WERI-Rb-1 (cell line): ENCODE data around the gene CCDC9B.

ENCODE experiments used
- DNase-seq: peaks from one replicate; pipeline ENCODE4 v3.0.0-alpha.2; 2020
- H3K27ac ChIP-seq: fragments of 250-450 bp; sonication (Bioruptor Pico); 2 replicates; pipeline ENCODE4 v1.5.1; 2020; ENCODE audit warnings: mild to moderate bottlenecking, moderate library complexity
- H3K27me3 ChIP-seq: fragments of 250-450 bp; sonication (Bioruptor Pico); 2 replicates; pipeline ENCODE4 v1.5.1; 2021; ENCODE audit warnings: mild to moderate bottlenecking, low read depth, moderate library complexity; ENCODE audit not compliant: insufficient read depth, severe bottlenecking
- H3K36me3 ChIP-seq: fragments of 250-450 bp; sonication (Bioruptor Pico); 2 replicates; pipeline ENCODE4 v1.5.1; 2020; ENCODE audit warnings: mild to moderate bottlenecking, moderate library complexity
- H3K4me3 ChIP-seq: 2 replicates; pipeline ENCODE4 v1.5.1; 2011; ENCODE audit warnings: low read depth, mild to moderate bottlenecking, control low read depth, low read length
- H3K9me3 ChIP-seq: fragments of 250-450 bp; sonication (Bioruptor Pico); 2 replicates; pipeline ENCODE4 v1.5.1; 2021; ENCODE audit warnings: mild to moderate bottlenecking, moderate library complexity; ENCODE audit not compliant: severe bottlenecking
- TF ChIP-seq, protein P1 (sequence below): IDR thresholded peaks from 2 replicates; pipeline ENCODE4 v1.5.1; 2011; ENCODE audit warnings: low read depth, mild to moderate bottlenecking, control low read depth, inconsistent platforms, low read length

Gene CCDC9B

DNA sequence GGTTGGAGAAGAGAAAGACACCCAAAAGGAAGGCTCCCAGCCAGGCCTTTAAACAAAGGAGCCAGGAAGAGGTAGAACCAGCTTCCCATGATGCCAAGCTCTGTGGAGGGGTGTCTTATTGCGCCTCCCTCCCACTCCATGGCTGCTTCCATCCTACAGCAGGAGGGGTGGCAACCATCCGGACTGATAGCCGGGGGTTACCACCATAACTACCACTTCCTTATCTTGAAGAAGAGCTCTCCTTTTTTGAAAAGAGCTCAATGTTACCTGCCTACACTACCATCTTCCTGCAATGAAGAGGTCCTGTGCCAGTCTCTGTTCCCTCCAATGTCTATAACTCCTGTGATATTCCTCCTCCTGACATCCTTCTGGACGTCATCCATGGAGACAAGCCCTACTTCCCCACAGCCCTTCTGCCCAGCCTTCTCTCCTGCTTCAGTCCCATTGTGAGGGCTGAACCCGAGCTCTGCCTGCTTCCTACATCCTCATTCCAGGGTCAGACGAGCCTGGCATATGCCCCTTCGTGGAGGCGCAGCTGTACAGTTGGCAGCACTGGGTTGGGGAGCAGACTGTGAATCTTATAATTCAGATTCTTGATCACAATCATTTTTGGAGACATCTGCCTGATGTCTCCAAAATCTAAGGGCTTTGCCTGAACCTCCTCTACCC lies 8.5 kb downstream of the CCDC9B start:
- TF ChIP-seq, protein P1, sequence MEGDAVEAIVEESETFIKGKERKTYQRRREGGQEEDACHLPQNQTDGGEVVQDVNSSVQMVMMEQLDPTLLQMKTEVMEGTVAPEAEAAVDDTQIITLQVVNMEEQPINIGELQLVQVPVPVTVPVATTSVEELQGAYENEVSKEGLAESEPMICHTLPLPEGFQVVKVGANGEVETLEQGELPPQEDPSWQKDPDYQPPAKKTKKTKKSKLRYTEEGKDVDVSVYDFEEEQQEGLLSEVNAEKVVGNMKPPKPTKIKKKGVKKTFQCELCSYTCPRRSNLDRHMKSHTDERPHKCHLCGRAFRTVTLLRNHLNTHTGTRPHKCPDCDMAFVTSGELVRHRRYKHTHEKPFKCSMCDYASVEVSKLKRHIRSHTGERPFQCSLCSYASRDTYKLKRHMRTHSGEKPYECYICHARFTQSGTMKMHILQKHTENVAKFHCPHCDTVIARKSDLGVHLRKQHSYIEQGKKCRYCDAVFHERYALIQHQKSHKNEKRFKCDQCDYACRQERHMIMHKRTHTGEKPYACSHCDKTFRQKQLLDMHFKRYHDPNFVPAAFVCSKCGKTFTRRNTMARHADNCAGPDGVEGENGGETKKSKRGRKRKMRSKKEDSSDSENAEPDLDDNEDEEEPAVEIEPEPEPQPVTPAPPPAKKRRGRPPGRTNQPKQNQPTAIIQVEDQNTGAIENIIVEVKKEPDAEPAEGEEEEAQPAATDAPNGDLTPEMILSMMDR = no peak
- DNase-seq = no peak
- no peaks in the 10 kb centered on the region for H3K9me3 ChIP-seq
- H3K27ac ChIP-seq = no peak overlapping the region
- H3K4me3 ChIP-seq = no peak overlapping the region
- no peaks in the 10 kb centered on the region for H3K27me3 ChIP-seq
- H3K36me3 ChIP-seq = peaks cover under 1% of the 10 kb centered on the region; the same call in 1 of the 2 replicates

DNA sequence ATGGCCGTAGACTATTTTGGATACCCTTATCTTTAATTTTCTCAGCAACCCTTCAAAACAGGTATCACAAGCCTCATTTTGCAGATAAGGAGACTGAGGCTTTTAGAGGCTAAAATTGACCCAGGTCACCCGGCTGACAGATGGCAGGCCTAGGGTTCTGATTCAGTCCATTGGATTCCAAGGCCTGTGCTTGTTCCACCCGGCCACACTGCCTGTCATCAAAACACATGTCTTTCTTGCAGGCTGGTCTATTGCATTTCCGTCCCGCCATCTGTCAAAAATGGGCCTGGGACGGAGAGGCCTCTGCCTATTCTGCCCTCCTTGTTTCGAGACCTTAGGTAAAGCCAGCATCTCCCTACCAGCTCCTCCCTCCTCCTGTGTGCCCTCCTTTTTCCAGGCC lies 9.1 kb downstream of the CCDC9B start:
- TF ChIP-seq, protein P1 = no peak
- no peak overlapping the region for H3K27ac ChIP-seq

DNA sequence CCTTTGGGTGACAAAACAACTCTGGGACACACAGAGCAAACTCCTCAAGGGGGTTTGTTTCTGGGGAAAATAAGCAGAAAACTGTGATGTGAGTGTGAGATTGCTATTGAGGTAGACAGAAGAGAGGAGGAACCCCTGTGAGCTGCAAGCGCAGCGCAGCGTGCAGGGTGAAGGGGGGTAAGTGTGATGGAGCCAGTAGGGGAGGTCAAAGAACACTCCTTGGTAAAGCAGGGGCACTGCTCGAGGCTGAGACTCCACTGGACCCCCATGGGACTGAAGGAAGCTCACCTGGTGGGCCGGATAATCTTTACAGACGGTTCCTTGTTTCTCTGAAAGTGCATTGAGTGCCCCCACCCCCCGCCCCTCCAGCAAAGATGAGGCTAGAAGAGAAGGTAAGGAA lies 9.7 kb downstream of the CCDC9B start:
- Histone ChIP-seq H3K36me3 (peaks cover 13% of the 10 kb centered on the region), H3K27me3 (no peaks in the 10 kb centered on the region), H3K4me3 (no peak overlapping the region), H3K27ac (no peak overlapping the region), H3K9me3 (no peaks in the 10 kb centered on the region)
- TF ChIP-seq, protein P1 = no peak
- DNase-seq = no peak

More for the DNA sequence above, 9.1 kb downstream of the CCDC9B start:
- H3K27me3 ChIP-seq = no peaks in the 10 kb centered on the region
- H3K4me3 ChIP-seq = no peak overlapping the region
- DNase-seq = no peak
- H3K9me3 ChIP-seq = no peaks in the 10 kb centered on the region
- H3K36me3 ChIP-seq = peaks cover 7% of the 10 kb centered on the region

DNA sequence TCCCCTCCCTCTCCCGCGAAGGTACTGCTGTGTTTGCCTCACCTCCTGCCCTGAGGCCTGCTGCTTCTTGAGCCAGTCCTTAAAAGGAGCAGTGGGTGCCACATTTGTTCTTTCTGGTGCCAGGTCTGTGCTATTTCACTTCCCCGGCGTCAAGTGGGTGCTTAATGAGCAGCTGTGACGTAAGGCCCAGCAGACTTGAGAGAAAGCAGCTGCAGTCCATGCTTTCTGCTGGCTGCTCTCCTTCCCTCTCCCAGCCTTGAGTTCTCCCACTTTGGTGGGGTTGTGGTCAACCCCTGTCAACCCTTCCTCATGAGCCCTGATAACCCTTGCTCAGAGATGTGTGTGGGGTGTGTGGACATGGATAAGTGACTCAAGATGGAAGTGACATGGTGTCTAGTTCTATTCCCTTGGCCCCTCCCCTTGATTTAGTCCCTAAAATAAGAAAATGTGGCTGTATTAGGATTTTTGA lies 10.3 kb downstream of the CCDC9B start:
- Histone ChIP-seq H3K36me3 (peaks cover 15% of the 10 kb centered on the region), H3K27me3 (no peaks in the 10 kb centered on the region), H3K4me3 (no peak overlapping the region), H3K27ac (no peak overlapping the region), H3K9me3 (no peaks in the 10 kb centered on the region)
- TF ChIP-seq, protein P1 = no peak
- DNase-seq = no peak

DNA sequence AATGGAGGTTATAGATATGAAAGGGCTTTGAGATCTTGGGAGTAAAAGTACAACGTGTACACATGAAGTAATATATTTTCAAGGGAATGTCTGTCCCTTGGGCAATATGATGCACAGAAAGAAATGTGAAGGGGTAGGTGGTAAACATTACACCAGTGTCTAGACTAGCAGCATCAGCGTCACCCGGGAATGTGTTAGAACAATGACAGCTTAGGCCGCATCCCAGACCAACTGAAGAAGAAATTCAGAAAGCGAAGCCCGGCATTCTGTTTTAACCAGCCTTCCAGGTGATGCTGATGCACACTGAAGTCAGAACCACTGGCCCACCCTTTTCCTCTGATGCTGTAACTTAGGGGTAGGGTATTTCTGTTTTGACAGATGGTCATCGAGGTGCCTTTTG lies 10.9 kb downstream of the CCDC9B start:
- no peaks in the 10 kb centered on the region for H3K9me3 ChIP-seq
- no peak overlapping the region for H3K27ac ChIP-seq
- no peaks in the 10 kb centered on the region for H3K27me3 ChIP-seq
- TF ChIP-seq, protein P1 = no peak
- no peak overlapping the region for H3K4me3 ChIP-seq
- peaks cover 19% of the 10 kb centered on the region for H3K36me3 ChIP-seq
- DNase-seq = no peak

DNA sequence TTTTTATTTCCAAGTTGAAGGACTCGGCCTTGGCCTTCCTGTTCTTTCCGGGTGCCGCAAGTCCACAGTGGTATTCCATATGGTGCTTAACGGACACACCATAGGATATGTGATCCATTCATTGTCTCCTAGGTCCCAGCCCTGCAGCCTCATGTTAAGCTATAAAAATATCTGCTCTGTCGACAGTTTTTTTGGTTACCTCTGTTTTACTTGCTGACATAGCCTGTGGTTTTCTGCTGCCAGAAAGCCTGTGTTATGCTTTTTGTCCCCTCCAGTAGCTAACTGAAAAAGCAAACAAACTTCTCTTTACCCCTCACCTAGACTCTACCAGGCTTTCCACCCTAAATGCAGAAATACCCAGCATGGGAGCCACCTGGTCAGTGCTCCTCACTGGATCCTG lies 12.0 kb downstream of the CCDC9B start:
- Histone ChIP-seq H3K27ac (no peak overlapping the region), H3K9me3 (no peaks in the 10 kb centered on the region), H3K36me3 (peaks cover 19% of the 10 kb centered on the region), H3K4me3 (no peak overlapping the region), H3K27me3 (no peaks in the 10 kb centered on the region)
- no peak for DNase-seq
- TF ChIP-seq, protein P1 = no peak
